HG03175 (cell line): ENCODE measurements around the gene PFKFB1.
"Not testable (repeated sequence)": the region's sequence is repeated elsewhere in the genome, so short reads cannot be mapped to it uniquely, and the experiment has no call there.

Experiments used
- ATAC-seq: cut with Tn5 transposase; IDR thresholded peaks from one replicate; pipeline ENCODE4 v1.9.1; 2021; ENCODE audit warnings: mild to moderate bottlenecking, moderate library complexity; ENCODE audit not compliant: unreplicated experiment

Gene PFKFB1

GRCh38 chrX:54994668-54995351 is 822 bp upstream of the PFKFB1 start:
- no peak for ATAC-seq

DNA sequence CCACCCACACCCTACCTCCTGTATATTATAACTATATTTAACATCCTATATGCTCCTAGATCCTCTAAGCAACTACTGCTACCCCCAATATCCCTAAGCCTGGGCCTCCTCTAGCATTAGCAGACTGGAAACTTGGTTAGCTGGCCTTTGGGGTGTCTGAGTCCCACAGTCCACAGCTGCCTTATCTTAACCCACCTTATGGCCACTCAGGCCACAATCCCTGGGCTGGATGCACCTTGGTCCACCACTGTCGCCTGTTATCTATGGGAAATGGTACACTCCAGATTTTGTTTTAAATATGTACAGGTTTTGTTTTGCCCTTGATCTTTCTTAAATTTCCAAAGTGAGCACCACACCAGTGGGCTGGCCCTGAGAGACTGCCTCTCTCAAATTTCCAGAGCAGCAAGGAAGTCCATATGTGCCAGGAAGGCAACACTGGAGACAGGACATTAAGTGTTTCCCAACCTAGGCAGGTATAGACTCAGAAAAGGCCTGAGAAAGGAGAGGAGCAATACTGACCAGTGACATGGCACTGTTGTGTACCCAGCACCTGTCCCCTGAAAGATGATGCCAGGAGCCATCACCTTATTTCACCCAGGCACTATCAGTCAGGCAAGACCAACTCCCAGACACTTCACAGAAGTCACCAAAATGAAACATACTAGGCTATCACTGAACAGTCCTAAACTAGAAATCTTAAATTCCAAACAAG is 921 bp downstream of the PFKFB1 start:
- no peak for ATAC-seq

DNA sequence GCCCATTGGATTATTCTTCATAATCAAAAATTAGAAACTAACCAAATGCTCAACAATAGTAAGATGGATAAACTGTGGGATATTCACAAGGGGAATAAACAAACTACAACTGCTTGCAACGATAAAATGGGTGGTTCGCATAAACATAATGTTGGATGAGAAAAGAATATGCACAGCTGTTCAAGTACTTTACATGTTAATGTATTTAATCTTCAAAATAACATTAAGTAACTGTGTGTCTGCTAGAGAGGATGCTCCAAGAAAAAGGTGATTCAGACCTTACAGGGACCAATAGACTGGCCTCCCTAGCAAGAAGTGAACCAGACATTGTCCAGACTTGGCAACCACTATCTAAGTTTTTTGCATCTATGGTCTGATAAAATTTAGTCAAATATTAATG is 2.3 kb downstream of the PFKFB1 start:
- no peak for ATAC-seq

DNA sequence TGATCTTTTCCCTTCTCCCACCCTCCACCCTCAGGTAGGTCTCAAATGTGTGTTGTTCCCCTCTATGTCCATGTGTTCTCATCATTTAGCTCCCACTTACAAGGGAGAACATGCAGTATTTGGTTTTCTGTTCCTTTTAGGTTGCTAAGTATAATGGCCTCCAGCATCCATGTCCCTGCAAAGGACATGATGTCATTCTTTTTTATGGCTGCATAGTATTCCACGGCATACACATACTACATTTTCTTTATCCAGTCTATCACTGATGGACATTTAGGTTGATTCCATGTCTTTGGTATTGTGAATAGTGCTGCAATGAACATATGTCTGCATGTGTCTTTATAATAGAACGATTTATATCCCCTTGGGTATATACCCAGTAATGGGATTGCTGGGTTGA is 10.7 kb downstream of the PFKFB1 start:
- not testable (repeated sequence) for ATAC-seq

DNA sequence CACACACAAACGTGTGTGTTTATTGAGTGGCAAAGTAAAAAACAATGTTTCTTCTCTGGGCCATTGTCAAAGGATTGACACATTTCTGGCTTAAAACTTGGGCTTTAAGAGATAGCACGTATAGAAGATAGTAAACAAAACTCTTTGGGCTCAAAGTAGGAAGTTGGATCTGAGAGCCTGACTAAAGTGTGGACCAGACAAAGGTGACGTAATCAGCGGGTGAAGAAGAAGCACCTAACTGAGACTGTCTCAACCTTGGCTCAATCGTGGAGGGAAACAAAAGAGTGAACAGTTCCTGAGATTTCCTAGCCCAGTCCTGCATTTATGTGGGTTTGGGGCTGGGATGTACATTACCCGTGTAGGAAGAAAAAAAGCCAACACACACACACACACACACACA is 13.7 kb downstream of the PFKFB1 start:
- ATAC-seq: no peak

DNA sequence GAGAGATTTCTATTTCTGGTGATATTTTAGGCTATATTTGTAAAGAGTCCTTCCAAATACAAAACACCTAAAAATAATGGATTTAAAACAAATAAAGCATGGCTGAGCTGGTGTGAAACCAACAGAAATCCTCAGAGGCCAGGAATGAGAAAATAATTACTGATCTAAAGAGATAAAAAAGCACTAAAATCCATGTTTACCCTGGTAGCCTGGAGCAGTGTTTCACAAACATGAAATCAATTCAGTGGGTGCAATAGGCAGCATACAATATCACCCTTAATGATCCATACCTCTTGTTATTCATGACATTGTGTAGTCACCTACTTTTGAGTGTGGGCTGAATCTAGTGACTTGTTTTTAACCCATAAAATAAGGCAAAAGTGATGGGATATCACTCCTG is 14.6 kb downstream of the PFKFB1 start:
- no peak for ATAC-seq

DNA sequence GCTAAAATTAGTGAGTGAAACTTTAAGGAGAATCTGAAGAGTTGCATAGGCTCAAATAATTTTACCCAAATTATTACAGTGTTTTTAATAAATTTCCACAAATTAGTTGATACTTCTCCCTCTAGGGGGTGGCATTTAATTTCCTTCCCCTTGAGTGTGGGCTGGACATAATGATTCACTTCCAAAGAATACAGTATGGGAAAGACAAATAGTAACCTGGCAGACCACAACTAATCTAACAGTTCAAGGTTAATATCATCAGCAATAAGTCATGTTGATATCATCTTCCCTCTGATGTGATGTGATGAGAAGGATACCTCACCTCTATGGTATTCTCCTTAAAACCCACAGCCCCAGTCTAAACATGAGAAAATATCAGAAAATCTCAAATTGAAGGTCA is 15.5 kb downstream of the PFKFB1 start:
- no peak for ATAC-seq

DNA sequence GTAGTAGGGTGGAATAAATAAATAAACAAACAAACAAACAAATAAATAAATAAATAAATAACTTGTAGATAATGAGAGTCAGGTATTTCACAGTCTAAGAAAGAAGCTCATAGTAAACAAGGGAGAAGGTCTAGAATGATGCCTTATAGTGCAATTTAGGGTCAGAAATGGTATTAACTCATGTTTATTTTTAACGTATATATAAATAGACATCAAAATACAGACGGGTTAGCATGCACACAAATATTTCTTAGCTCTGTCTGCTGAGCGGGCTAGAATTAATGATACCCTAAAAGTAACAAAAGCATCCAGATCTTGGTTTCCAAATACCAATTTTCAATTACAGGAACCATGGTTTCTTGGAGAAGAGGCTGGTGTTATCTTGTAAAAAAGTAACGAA is 16.6 kb downstream of the PFKFB1 start:
- no peak for ATAC-seq

DNA sequence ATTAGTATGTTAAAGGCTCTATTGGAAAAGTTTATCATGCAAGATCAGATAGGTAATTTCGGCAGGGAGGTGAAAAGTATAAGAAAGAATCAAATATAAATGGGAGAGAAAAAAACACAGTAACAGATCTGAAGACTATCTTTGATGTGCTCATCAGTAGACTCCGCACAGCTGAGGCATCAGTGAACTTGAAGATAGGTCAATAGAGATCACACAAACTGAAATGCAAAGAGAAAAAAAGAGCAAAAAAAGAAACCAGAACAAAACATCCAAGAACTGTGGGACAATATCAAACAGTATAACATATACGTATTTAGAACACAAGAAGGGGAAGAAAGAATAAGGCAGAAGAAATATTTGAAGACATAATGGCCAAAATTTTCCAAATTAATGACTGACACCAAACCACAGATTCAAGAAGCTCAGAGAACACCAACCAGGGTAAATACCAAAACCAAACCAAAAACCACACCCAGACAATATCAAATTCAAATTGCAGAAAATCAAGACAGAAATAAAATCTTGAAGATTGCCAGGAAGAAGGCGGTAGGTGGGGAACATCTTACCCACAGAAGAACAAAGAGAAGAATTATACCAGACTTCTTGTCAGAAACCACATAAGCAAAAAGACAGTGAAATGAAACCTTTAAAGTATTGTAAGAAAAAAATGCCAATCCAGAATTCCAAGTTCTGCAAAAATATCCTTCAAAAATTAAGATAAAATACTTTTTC is 29.1 kb downstream of the PFKFB1 start:
- no peak for ATAC-seq

DNA sequence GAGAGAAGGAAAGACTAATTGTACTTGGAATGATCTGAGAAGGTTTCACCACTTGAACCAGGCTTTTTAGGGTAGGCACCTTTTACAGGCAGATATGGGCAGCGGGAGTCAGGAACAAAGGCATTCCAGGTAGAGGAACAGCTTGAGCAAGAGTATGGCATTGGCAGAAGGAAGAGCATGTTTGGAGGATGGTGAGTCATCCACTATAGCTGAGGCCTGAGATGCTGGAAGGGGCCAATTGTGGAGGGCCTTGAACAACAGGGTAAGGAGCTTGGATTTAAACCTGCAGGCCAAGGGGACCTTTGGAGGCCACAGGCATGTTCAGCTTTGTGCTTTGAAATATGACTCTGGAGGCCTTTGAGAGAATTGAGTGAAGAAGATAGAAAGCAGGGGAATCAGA is 32.2 kb downstream of the PFKFB1 start:
- no peak for ATAC-seq

GRCh38 chrX:54950730-54951375 is 43.1 kb downstream of the PFKFB1 start:
- no peak for ATAC-seq

- no peak for ATAC-seq
Measured at GRCh38 chrX:54945224-54945623, 48.8 kb downstream of the PFKFB1 start.

GRCh38 chrX:54944816-54945215 is 49.2 kb downstream of the PFKFB1 start:
- no peak for ATAC-seq

DNA sequence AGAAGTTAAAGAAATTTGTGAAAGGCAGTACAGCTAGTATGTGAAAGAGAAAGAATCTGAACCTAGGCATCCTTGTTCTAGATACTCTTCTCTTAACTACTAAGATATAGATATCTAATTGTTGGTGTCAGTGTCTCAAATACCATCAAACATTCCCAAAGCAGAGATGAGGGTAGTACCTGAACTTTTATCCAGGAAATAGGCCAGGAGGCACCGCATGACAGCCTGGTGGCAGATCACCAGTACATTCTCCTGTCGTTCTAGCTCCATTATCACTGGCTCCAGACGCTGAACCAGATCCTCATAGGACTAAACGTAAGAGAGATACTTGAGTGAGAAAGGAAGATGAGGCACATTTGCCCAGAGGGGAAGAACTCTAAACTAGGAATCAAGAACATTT is 56.6 kb downstream of the PFKFB1 start:
- no peak for ATAC-seq

GRCh38 chrX:54935306-54935705 is 58.7 kb downstream of the PFKFB1 start:
- ATAC-seq: no peak

DNA sequence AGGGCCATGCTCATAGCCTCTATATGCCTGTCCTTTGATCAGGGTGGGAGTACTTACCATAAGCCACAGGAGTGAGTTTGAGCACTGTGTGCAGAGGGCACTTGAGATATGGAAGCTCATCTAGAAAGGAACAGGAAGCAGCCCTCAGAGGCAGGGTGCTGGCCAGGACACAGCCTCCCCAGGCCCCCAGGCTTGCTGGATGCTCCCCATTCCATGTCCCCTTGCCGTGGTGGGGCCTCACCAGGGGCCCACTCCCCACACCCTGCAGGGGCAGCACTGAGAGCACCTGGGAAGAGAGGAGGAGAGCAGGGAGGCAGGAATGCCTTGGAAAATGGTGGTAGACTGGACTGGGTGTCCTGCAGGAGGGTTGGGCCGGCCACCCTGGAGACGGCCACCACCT is 59.1 kb downstream of the PFKFB1 start:
- ATAC-seq: no peak

GRCh38 chrX:54934058-54934457 is 59.9 kb downstream of the PFKFB1 start:
- no peak for ATAC-seq

DNA sequence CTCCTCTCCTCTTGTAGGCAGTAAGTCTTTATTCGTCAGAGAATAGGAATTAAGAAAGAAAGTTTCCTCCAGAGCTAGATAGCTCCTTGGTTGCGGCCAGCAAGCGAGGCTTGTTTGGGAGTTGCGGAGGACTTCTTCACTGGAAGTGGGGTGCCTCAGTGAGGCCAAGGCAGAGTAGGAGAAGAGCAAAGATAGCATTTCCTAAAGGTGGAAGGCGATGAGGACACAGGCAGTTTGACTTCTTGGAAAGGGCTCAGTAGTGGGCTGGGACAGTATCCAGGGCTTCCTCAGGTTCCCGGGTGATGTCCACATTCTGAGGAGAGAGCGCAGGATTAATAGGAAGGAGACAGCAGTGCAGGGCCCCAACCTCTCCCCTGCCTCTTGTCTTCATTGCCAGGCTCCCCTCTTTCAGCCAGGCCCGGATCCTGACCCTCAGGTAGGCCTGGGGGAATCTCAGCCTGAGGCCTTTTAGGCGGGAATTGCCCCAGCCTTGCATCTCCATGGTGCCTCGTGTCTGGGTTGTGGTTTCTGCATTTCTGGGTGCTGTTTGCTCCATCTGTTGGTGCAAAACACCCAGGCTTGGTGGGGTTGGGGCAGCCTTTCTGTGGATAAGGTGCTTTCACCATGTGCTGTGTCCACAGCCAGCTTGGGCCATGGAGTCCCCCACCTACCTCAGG is 60.7 kb downstream of the PFKFB1 start:
- no peak for ATAC-seq

- no peak for ATAC-seq
Measured at GRCh38 chrX:54931107-54931506, 62.9 kb downstream of the PFKFB1 start.

GRCh38 chrX:54930291-54931049 is 63.5 kb downstream of the PFKFB1 start:
- ATAC-seq: no peak
